Sigmoid colon (tissue), 7 donors: Measurements from ENCODE around the gene ANO3. TPM values are rescaled to one million over a fixed set of nuclear protein-coding genes. Genes with fewer than 3 reads are reported as not detected.

Source experiments
- DNase-seq: peaks from one replicate; pipeline ENCODE4 v3.0.0-alpha.2; 2019
- H3K27ac ChIP-seq, 4 donors: fragments of 200-600 bp; sonication (generic); one replicate each; pipeline ENCODE4 v1.5.1; 2016 to 2019; ENCODE audit warnings: mild to moderate bottlenecking in 1 of 4
- H3K27me3 ChIP-seq, 3 donors: fragments of 200-600 bp; sonication (generic); one replicate each; pipeline ENCODE4 v1.5.1; 2019; ENCODE audit warnings: mild to moderate bottlenecking in 1 of 3
- H3K36me3 ChIP-seq, 4 donors: fragments of 200-600 bp; sonication (generic); one replicate each; pipeline ENCODE4 v1.5.1; 2016 to 2019
- H3K4me1 ChIP-seq, 4 donors: fragments of 200-600 bp; sonication (generic); one replicate each; pipeline ENCODE4 v1.5.1; 2017 to 2019
- H3K4me3 ChIP-seq, 4 donors: fragments of 200-600 bp; sonication (generic); one replicate each; pipeline ENCODE4 v1.5.1; 2017 to 2019; ENCODE audit warnings: mild to moderate bottlenecking in 2 of 4, moderate library complexity in 1 of 4
- H3K9me3 ChIP-seq, 4 donors: fragments of 200-600 bp in 3 of 4; sonication (generic) in 3 of 4; one replicate each; pipeline versions ENCODE4 v1.5.1 to v1.6.1; 2013 to 2019
- EP300 ChIP-seq, 4 donors: sonication (generic); formaldehyde crosslinking; IDR thresholded peaks; one replicate each; pipeline ENCODE4 v1.6.1; 2017; ENCODE audit warnings: antibody characterized with exemption in 4 of 4
- POLR2A ChIP-seq, 2 donors: fragments of 450-650 bp; IDR thresholded peaks; one replicate each; pipeline ENCODE4 v1.6.1; 2016; ENCODE audit warnings: antibody characterized with exemption in 2 of 2, mild to moderate bottlenecking in 2 of 2, moderate library complexity in 2 of 2
- POLR2AphosphoS5 ChIP-seq, 4 donors: sonication (generic); formaldehyde crosslinking; IDR thresholded peaks; one replicate each; pipeline ENCODE4 v1.6.1; 2017; ENCODE audit warnings: antibody characterized with exemption in 4 of 4
- WGBS, 2 donors: extraction: QIAGEN DNeasy Blood & Tissue Kit; methylation state at CpG; one replicate each; pipeline ENCODE4 v1.1.7; 2013; 5-methylcytosine and 5-hydroxymethylcytosine counted together
- intact Hi-C: fragments of 100-400 bp; cut with DNase I; formaldehyde crosslinking; loops from one replicate; pipeline ENCODE4 v1.15.1; 2023
- polyA plus RNA-seq, 3 donors: library from polyadenylated mRNA; stranded (reverse); fragments of 200-250 nt; gene quantifications; one replicate each; pipeline ENCODE4 v1.2.3, GENCODE V29; 2013
- total RNA-seq, 4 donors: library from RNA; depleted of rRNA; stranded (reverse); fragments of >200 nt; gene quantifications; one replicate each; pipeline ENCODE4 v1.1.0, GENCODE V29; 2016
- TF ChIP-seq, protein P1 (sequence below), 4 experiments: fragments of 450-650 bp in 3 of 4; fragments of 200-600 bp in 1 of 4; IDR thresholded peaks; one replicate each; pipeline ENCODE4 v1.5.1; 2016 to 2019; ENCODE audit warnings: antibody characterized with exemption in 4 of 4, mild to moderate bottlenecking in 3 of 4, moderate library complexity in 2 of 4
- donor health status: healthy with polysubstance abuse.
- donor health status: Bipolar disorder and iron deficiency.
- donor health status: healthy.

Gene ANO3
- total and polyA plus RNA-seq, 7 donors = 0.04 to 0.71 (median 0.33) TPM; not detected in 2

DNA sequence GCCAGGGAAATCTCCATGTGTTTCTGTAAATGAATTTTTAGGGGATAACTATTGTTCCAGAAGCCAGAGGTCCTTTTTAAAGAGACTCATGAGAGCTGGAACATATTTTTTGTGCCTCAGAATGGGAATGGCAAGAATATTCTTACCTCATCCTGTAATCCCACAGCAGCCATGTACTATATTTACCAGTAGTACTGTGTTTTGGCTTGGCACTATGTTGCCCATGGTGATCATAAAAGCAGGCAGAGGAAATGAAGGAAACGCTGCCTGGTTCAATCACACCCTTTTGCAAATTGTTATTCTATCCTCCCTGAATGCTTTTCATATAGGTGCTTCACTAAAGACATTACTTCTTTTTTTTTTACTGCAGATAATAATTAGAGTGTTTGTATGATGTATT, 81.0 kb downstream of the ANO3 start:
- Histone ChIP-seq H3K9me3 (no peaks in the 10 kb centered on the region), H3K27ac (no peak overlapping the region), H3K4me1 (no peaks in the 10 kb centered on the region), H3K4me3 (no peak overlapping the region), H3K27me3 (no peaks in the 10 kb centered on the region), H3K36me3 (no peaks in the 10 kb centered on the region)
- intact Hi-C loops = no loop called here
- no peak for DNase-seq
- 13 to 35% methylated on average over 1 of the region's 1 CpG for WGBS, 2 donors
- TF ChIP-seq EP300 (IDR thresholded peaks at IDR 0.05) (no peak), POLR2A (IDR thresholded peaks at IDR 0.05) (no peak)
- TF ChIP-seq, protein P1, sequence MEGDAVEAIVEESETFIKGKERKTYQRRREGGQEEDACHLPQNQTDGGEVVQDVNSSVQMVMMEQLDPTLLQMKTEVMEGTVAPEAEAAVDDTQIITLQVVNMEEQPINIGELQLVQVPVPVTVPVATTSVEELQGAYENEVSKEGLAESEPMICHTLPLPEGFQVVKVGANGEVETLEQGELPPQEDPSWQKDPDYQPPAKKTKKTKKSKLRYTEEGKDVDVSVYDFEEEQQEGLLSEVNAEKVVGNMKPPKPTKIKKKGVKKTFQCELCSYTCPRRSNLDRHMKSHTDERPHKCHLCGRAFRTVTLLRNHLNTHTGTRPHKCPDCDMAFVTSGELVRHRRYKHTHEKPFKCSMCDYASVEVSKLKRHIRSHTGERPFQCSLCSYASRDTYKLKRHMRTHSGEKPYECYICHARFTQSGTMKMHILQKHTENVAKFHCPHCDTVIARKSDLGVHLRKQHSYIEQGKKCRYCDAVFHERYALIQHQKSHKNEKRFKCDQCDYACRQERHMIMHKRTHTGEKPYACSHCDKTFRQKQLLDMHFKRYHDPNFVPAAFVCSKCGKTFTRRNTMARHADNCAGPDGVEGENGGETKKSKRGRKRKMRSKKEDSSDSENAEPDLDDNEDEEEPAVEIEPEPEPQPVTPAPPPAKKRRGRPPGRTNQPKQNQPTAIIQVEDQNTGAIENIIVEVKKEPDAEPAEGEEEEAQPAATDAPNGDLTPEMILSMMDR (IDR thresholded peaks at IDR 0.05) = no peak

DNA sequence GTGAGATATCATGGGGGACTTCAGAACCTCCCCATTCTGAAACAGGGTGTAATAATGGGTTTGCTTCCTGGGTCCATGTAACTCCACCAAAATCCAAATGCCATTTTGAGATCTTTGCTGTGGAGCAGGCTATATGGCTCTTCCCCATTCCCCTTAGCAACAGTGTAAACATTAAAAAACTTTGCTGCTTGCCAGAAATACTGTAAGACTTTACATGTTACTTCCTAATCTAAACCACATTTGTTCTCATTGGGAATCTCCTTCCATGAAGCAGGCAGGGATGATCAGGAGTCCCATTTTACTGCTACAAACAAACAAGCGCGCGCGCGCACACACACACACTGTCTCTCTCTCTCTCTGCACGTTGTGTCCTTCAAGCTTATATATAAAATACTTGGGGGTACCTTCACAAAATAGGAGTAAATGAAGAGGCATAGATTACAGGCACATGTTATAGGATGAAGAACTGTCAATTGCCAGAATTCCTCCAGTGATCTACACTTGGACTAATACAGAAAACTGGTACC, 86.5 kb downstream of the ANO3 start:
- no peaks in the 10 kb centered on the region for H3K9me3 ChIP-seq
- no peak for DNase-seq
- no peaks in the 10 kb centered on the region for H3K36me3 ChIP-seq
- H3K4me3 ChIP-seq = no peak overlapping the region
- 91 to 93% methylated on average over 6 of the region's 6 CpGs for WGBS, 2 donors
- H3K27ac ChIP-seq = no peak overlapping the region
- H3K27me3 ChIP-seq = no peaks in the 10 kb centered on the region
- no peaks in the 10 kb centered on the region for H3K4me1 ChIP-seq
- TF ChIP-seq POLR2AphosphoS5 (IDR thresholded peaks at IDR 0.05) (no peak), EP300 (IDR thresholded peaks at IDR 0.05) (no peak), POLR2A (IDR thresholded peaks at IDR 0.05) (no peak)
- TF ChIP-seq, protein P1 (IDR thresholded peaks at IDR 0.05) = no peak
- intact Hi-C loops = no loop called here

DNA sequence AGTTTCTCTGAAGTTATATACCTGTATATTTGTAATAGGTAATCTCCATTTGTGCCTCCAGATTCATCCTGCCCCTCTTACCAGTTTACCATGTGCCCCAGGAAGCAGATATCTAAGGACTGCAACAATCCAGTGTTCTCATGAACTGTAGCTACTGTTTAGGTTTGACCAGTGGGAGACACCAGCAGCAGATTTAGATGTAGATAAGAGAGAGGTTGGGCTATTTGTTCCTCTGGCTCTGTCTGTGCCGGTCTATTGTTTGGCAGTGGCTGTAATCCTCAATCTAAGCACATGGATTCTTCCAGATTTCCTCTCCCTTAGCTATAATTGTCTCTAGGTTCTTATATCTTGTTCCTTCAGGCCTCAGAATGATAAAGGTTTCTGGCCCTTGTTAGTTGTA, 88.4 kb downstream of the ANO3 start:
- H3K4me1 ChIP-seq = no peaks in the 10 kb centered on the region
- 19 to 20% methylated on average over 1 of the region's 1 CpG for WGBS, 2 donors
- H3K9me3 ChIP-seq = no peaks in the 10 kb centered on the region
- no peak for TF ChIP-seq EP300 (IDR thresholded peaks at IDR 0.05)
- TF ChIP-seq POLR2A (IDR thresholded peaks at IDR 0.05) = no peak
- TF ChIP-seq, protein P1 (IDR thresholded peaks at IDR 0.05) = no peak
- TF ChIP-seq POLR2AphosphoS5 (IDR thresholded peaks at IDR 0.05) = no peak
- no peak overlapping the region for H3K4me3 ChIP-seq
- DNase-seq = no peak
- no peaks in the 10 kb centered on the region for H3K27me3 ChIP-seq
- intact Hi-C loops = no loop called here
- no peaks in the 10 kb centered on the region for H3K36me3 ChIP-seq
- no peak overlapping the region for H3K27ac ChIP-seq

DNA sequence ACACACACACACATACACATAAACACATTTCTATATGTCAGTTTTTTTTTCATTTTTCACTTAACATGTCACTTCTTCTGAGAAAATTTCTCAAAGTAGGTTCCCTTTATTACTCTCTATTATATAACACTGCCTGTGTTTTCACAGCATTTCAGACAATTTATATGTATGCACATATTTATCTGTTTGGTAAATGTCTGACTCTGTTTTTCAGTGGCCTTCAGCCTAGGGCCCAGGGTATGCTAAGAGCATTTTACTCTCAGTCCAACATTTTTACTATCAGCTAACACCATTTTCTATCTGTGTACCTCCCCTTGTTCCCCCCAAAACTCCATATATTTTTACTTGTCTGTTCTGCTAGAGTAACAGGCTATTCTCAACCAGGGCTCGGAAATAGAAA, 92.3 kb downstream of the ANO3 start:
- no peak for DNase-seq
- no peak overlapping the region for H3K4me3 ChIP-seq
- intact Hi-C loops = no loop called here
- H3K27ac ChIP-seq = no peak overlapping the region
- no peaks in the 10 kb centered on the region for H3K27me3 ChIP-seq
- 1 to 46% methylated on average over 1 of the region's 1 CpG for WGBS, 2 donors
- TF ChIP-seq EP300 (IDR thresholded peaks at IDR 0.05) = no peak
- TF ChIP-seq POLR2A (IDR thresholded peaks at IDR 0.05) = no peak
- TF ChIP-seq, protein P1 (IDR thresholded peaks at IDR 0.05) = no peak
- TF ChIP-seq POLR2AphosphoS5 (IDR thresholded peaks at IDR 0.05) = no peak
- no peaks in the 10 kb centered on the region for H3K36me3 ChIP-seq
- no peaks in the 10 kb centered on the region for H3K9me3 ChIP-seq
- H3K4me1 ChIP-seq = no peaks in the 10 kb centered on the region

DNA sequence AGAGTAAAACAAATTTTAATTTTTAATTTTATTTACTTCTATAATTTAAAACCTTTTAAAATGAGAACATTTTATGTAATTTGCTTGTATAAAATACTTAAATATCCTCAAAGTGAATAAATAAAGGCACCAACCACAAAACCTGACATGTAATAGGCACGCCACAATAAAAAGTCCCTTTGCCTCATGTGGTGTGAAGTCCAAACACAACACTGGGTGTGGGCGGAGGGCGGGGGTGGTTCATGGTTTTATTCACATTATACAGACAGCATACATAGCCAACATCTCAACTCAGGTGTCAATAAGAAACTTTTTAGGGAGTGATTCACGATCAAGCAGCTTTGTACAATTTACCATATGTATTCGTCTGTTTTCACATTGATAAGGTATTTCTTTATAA, 107.9 kb downstream of the ANO3 start:
- intact Hi-C loops = no loop called here
- no peak overlapping the region for H3K27ac ChIP-seq
- no peaks in the 10 kb centered on the region for H3K36me3 ChIP-seq
- no peaks in the 10 kb centered on the region for H3K27me3 ChIP-seq
- H3K9me3 ChIP-seq = no peaks in the 10 kb centered on the region
- no peak for DNase-seq
- 41 to 82% methylated on average over 5 of the region's 5 CpGs for WGBS, 2 donors
- TF ChIP-seq POLR2A (IDR thresholded peaks at IDR 0.05) = no peak
- TF ChIP-seq, protein P1 (IDR thresholded peaks at IDR 0.05) = no peak
- no peak for TF ChIP-seq EP300 (IDR thresholded peaks at IDR 0.05)
- TF ChIP-seq POLR2AphosphoS5 (IDR thresholded peaks at IDR 0.05) = no peak
- H3K4me3 ChIP-seq = no peak overlapping the region
- no peaks in the 10 kb centered on the region for H3K4me1 ChIP-seq
